GM18867 (cell line): ENCODE results near the gene DPP9.

Experiments
- ATAC-seq: cut with Tn5 transposase; IDR thresholded peaks from one replicate; pipeline ENCODE4 v1.9.1; 2021; ENCODE audit warnings: mild to moderate bottlenecking, moderate library complexity; ENCODE audit not compliant: unreplicated experiment

The DPP9 gene

GRCh38 chr19:4638317-4638716 is 85.3 kb downstream of the DPP9 start:
- no peak for ATAC-seq

- ATAC-seq = no peak
These were observed 86.9 kb downstream of the DPP9 start for GRCh38 chr19:4636761-4637160.

GRCh38 chr19:4636151-4636717 is 87.4 kb downstream of the DPP9 start:
- ATAC-seq = no peak

- ATAC-seq = no peak
These were observed 87.9 kb downstream of the DPP9 start for GRCh38 chr19:4635754-4636116.

- no peak for ATAC-seq
These were observed 90.3 kb downstream of the DPP9 start for GRCh38 chr19:4633140-4633967.
